BJ (cell line): ENCODE data around the gene RYR3. TPM values are rescaled to one million over a fixed set of nuclear protein-coding genes. Genes with fewer than 3 reads are reported as not detected.

Experiments used
- CTCF ChIA-PET: fragments of 350-600 bp; formaldehyde crosslinking; extraction: SDS; loops from one replicate; lab custom pipeline; 2021; ENCODE audit warnings: antibody characterized with exemption, inconsistent platforms; lab: Yijun Ruan, JAX
- POLR2A ChIA-PET: fragments of 300-600 bp; sonication (Branson Sonifier 250); formaldehyde crosslinking; extraction: SDS; loops from one replicate; lab custom pipeline; 2021; ENCODE audit warnings: antibody characterized with exemption; lab: Charles Lee
- DNase-seq: peaks from one replicate; pipeline ENCODE4 v3.0.0-alpha.2; 2011; ENCODE audit warnings: low read depth
- H3K27me3 ChIP-seq: 2 replicates; pipeline ENCODE4 v1.6.0; 2011; ENCODE audit warnings: low read length; ENCODE audit not compliant: control insufficient read depth, insufficient read depth
- H3K36me3 ChIP-seq: 2 replicates; pipeline ENCODE4 v1.5.1; 2011; ENCODE audit warnings: low read length; ENCODE audit not compliant: control insufficient read depth, insufficient read depth
- H3K4me3 ChIP-seq: 2 replicates; pipeline ENCODE4 v1.5.1; 2011; ENCODE audit warnings: low read depth, mild to moderate bottlenecking, control low read depth, low read length
- CTCF ChIP-seq: IDR thresholded peaks from 2 replicates; pipeline ENCODE4 v1.5.1; 2011; ENCODE audit warnings: low read depth, mild to moderate bottlenecking, control low read depth, inconsistent platforms, low read length, moderate library complexity; ENCODE audit not compliant: insufficient read depth
- polyA plus RNA-seq: library from polyadenylated mRNA; depleted of rRNA; stranded (reverse); fragments of >200 nt; gene quantifications from 2 replicates; pipeline ENCODE4 v1.2.3, GENCODE V29; 2011

Gene RYR3
- polyA plus RNA-seq, 1 experiment: not detected

DNA sequence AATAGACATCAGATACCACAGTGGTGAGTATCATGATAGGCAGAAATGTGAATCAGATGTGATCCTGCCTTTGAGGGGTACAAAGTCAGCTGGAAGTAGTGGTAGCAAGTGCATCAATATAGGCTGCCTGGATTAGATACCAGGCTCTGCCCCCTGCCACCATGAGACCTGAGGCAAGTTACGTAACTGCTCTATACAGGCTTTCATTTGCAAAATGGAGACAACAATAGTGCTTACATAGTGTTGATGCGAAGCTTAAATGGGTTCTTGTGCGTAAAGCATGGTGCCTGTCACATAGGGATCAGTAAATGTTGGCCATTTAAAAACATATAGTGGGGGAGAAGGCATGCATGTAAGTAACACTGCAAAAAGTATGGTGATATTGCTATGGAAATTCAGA lies 158.0 kb downstream of the RYR3 start:
- TF ChIP-seq CTCF: no peak
- CTCF ChIA-PET: no interaction called here
- DNase-seq: no peak
- Histone ChIP-seq H3K27me3 (no peaks in the 10 kb centered on the region), H3K36me3 (no peaks in the 10 kb centered on the region), H3K4me3 (no peak overlapping the region)
- POLR2A ChIA-PET: no interaction called here

DNA sequence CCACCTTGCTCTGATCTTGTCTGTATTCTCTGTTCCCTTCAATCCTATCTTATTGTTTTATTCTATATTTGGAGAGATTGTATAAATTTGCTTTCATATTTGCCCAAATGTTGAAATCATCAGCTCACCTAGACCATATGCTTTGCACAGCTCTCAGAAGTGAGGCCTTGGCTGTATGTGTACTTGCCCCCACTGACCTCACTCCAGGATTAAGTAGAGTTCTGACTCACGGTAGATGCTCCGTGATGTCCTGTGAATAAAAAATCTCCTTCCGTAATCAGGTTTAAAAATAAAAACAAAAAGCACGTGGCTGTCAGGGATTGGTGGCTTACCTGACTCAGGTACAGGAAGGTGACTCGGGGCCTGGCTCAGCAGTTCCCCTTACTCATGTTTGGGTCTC lies 162.2 kb downstream of the RYR3 start:
- CTCF ChIA-PET: no interaction called here
- no peak for TF ChIP-seq CTCF
- no peak for DNase-seq
- POLR2A ChIA-PET: no interaction called here
- no peaks in the 10 kb centered on the region for H3K36me3 ChIP-seq
- H3K4me3 ChIP-seq: no peak overlapping the region
- no peaks in the 10 kb centered on the region for H3K27me3 ChIP-seq

DNA sequence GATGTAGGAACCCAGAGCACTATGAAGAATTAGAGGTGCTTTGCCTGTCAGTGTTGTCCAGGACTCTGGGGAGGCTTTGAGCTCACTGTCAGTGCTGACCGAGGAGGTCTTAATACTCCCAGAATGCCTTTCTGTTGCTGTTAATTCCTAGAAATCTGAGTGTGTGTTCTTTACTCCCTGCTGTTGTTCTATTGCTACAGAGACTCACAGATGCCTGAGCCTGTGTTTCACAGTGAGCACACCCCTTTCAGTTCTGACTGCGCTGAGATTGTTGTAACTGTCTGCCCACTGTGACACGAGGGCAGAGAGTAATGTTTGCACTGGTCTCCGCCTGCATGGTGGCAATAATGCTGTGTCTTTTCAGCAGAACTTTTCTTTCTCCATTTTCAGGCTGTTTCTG lies 162.9 kb downstream of the RYR3 start:
- ChIA-PET POLR2A (no interaction called here), CTCF (no interaction called here)
- no peaks in the 10 kb centered on the region for H3K27me3 ChIP-seq
- no peak for TF ChIP-seq CTCF
- no peak for DNase-seq
- H3K4me3 ChIP-seq: no peak overlapping the region
- H3K36me3 ChIP-seq: no peaks in the 10 kb centered on the region

GRCh38 chr15:33476076-33476475 lies 165.3 kb downstream of the RYR3 start:
- no peak for DNase-seq
- H3K27me3 ChIP-seq: no peaks in the 10 kb centered on the region
- ChIA-PET CTCF (no interaction called here), POLR2A (no interaction called here)
- TF ChIP-seq CTCF: no peak
- H3K4me3 ChIP-seq: no peak overlapping the region
- no peaks in the 10 kb centered on the region for H3K36me3 ChIP-seq

DNA sequence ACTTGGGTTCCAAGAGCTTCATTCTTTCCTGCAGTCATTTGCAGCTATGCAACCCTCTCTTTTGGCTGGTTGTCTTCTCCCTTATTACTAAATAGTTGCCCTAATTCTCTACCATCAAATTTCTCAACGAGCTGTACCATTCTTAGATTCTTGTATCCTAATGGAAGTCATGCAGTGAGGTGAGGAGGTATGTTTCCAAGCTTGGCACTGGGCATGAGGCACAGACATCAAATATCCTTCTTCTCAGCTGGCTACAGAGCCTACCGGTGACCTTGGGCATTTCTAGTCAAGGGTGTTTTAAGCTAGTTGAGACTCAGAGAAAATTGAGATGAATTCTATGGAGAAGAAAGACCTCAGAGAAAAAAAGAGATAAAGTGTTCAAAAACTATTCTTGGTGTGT lies 166.1 kb downstream of the RYR3 start:
- no peaks in the 10 kb centered on the region for H3K27me3 ChIP-seq
- no peaks in the 10 kb centered on the region for H3K36me3 ChIP-seq
- ChIA-PET CTCF (no interaction called here), POLR2A (no interaction called here)
- no peak for TF ChIP-seq CTCF
- H3K4me3 ChIP-seq: no peak overlapping the region
- no peak for DNase-seq
